ENCODE data around the gene PEX5L.
"Not testable (repeated sequence)": the region's sequence is repeated elsewhere in the genome, so short reads cannot be mapped to it uniquely, and the experiment has no call there.

The PEX5L gene

GRCh38 chr3:179801856-179802255 is 234.9 kb downstream of the PEX5L start:
- Histone ChIP-seq H3K9me3 (ENCODE audit: low read length) (no peaks in the 10 kb centered on the region), H3K27me3 (ENCODE audit: control insufficient read depth in 1 of 2, insufficient read depth in 2 of 2, low read length in 2 of 2) (no peaks in the 10 kb centered on the region), H3K4me1 (ENCODE audit: insufficient read depth, low read length) (no peaks in the 10 kb centered on the region), H3K9ac (ENCODE audit: low read length) (no peak overlapping the region), H3K36me3 (ENCODE audit: insufficient read depth, low read length) (no peaks in the 10 kb centered on the region), H3K27ac (ENCODE audit: low read depth, low read length) (no peak overlapping the region), H3K4me3 (ENCODE audit: low read depth in 1 of 2, low read length in 2 of 2) (no peak overlapping the region)

- no peak overlapping the region for H3K9ac ChIP-seq (ENCODE audit: low read length)
- no peak overlapping the region for H3K4me3 ChIP-seq (ENCODE audit: low read depth in 1 of 2, low read length in 2 of 2)
- H3K36me3 ChIP-seq (ENCODE audit: insufficient read depth, low read length), result no peaks in the 10 kb centered on the region
- H3K27me3 ChIP-seq (ENCODE audit: control insufficient read depth in 1 of 2, insufficient read depth in 2 of 2, low read length in 2 of 2), result no peaks in the 10 kb centered on the region
- no peaks in the 10 kb centered on the region for H3K4me1 ChIP-seq (ENCODE audit: insufficient read depth, low read length)
- no peaks in the 10 kb centered on the region for H3K9me3 ChIP-seq (ENCODE audit: low read length)
- no peak overlapping the region for H3K27ac ChIP-seq (ENCODE audit: low read depth, low read length)
Measured at GRCh38 chr3:179801263-179801662, 235.5 kb downstream of the PEX5L start.

GRCh38 chr3:179797192-179797591 is 239.5 kb downstream of the PEX5L start:
- H3K36me3 ChIP-seq (ENCODE audit: insufficient read depth, low read length), result no peaks in the 10 kb centered on the region
- no peak overlapping the region for H3K27ac ChIP-seq (ENCODE audit: low read depth, low read length)
- no peak overlapping the region for H3K4me3 ChIP-seq (ENCODE audit: low read depth in 1 of 2, low read length in 2 of 2)
- no peaks in the 10 kb centered on the region for H3K4me1 ChIP-seq (ENCODE audit: insufficient read depth, low read length)
- H3K9me3 ChIP-seq (ENCODE audit: low read length), result no peaks in the 10 kb centered on the region
- H3K9ac ChIP-seq (ENCODE audit: low read length), result no peak overlapping the region
- H3K27me3 ChIP-seq (ENCODE audit: control insufficient read depth in 1 of 2, insufficient read depth in 2 of 2, low read length in 2 of 2), result no peaks in the 10 kb centered on the region

- Histone ChIP-seq H3K27me3 (ENCODE audit: control insufficient read depth in 1 of 2, insufficient read depth in 2 of 2, low read length in 2 of 2) (no peaks in the 10 kb centered on the region), H3K9ac (ENCODE audit: low read length) (no peak overlapping the region), H3K36me3 (ENCODE audit: insufficient read depth, low read length) (no peaks in the 10 kb centered on the region), H3K4me1 (ENCODE audit: insufficient read depth, low read length) (no peaks in the 10 kb centered on the region), H3K9me3 (ENCODE audit: low read length) (no peaks in the 10 kb centered on the region), H3K4me3 (ENCODE audit: low read depth in 1 of 2, low read length in 2 of 2) (no peak overlapping the region), H3K27ac (ENCODE audit: low read depth, low read length) (no peak overlapping the region)
Measured at GRCh38 chr3:179796421-179796820, 240.3 kb downstream of the PEX5L start.

GRCh38 chr3:179794355-179794754 is 242.4 kb downstream of the PEX5L start:
- Histone ChIP-seq H3K4me1 (ENCODE audit: insufficient read depth, low read length) (no peaks in the 10 kb centered on the region), H3K9me3 (ENCODE audit: low read length) (no peaks in the 10 kb centered on the region), H3K36me3 (ENCODE audit: insufficient read depth, low read length) (no peaks in the 10 kb centered on the region), H3K9ac (ENCODE audit: low read length) (no peak overlapping the region), H3K27ac (ENCODE audit: low read depth, low read length) (no peak overlapping the region), H3K27me3 (ENCODE audit: control insufficient read depth in 1 of 2, insufficient read depth in 2 of 2, low read length in 2 of 2) (no peaks in the 10 kb centered on the region), H3K4me3 (ENCODE audit: low read depth in 1 of 2, low read length in 2 of 2) (no peak overlapping the region)

- Histone ChIP-seq H3K36me3 (ENCODE audit: insufficient read depth, low read length) (no peaks in the 10 kb centered on the region), H3K4me3 (ENCODE audit: low read depth in 1 of 2, low read length in 2 of 2) (no peak overlapping the region), H3K27me3 (ENCODE audit: control insufficient read depth in 1 of 2, insufficient read depth in 2 of 2, low read length in 2 of 2) (no peaks in the 10 kb centered on the region), H3K27ac (ENCODE audit: low read depth, low read length) (no peak overlapping the region), H3K4me1 (ENCODE audit: insufficient read depth, low read length) (no peaks in the 10 kb centered on the region), H3K9me3 (ENCODE audit: low read length) (no peaks in the 10 kb centered on the region), H3K9ac (ENCODE audit: low read length) (no peak overlapping the region)
Measured at GRCh38 chr3:179791793-179792192, 244.9 kb downstream of the PEX5L start.

- H3K9me3 ChIP-seq (ENCODE audit: low read length), result no peaks in the 10 kb centered on the region
- no peaks in the 10 kb centered on the region for H3K27me3 ChIP-seq (ENCODE audit: control insufficient read depth in 1 of 2, insufficient read depth in 2 of 2, low read length in 2 of 2)
- no peaks in the 10 kb centered on the region for H3K36me3 ChIP-seq (ENCODE audit: insufficient read depth, low read length)
- H3K4me1 ChIP-seq (ENCODE audit: insufficient read depth, low read length), result no peaks in the 10 kb centered on the region
- no peak overlapping the region for H3K27ac ChIP-seq (ENCODE audit: low read depth, low read length)
- H3K4me3 ChIP-seq (ENCODE audit: low read depth in 1 of 2, low read length in 2 of 2), result no peak overlapping the region
- no peak overlapping the region for H3K9ac ChIP-seq (ENCODE audit: low read length)
Measured at GRCh38 chr3:179788996-179789395, 247.7 kb downstream of the PEX5L start.

GRCh38 chr3:179782841-179783240 is 253.9 kb downstream of the PEX5L start:
- not testable (repeated sequence) for H3K4me3 ChIP-seq (ENCODE audit: low read depth in 1 of 2, low read length in 2 of 2); H3K27ac ChIP-seq (ENCODE audit: low read depth, low read length); H3K9me3 ChIP-seq (ENCODE audit: low read length); H3K9ac ChIP-seq (ENCODE audit: low read length); H3K27me3 ChIP-seq (ENCODE audit: control insufficient read depth in 1 of 2, insufficient read depth in 2 of 2, low read length in 2 of 2); H3K4me1 ChIP-seq (ENCODE audit: insufficient read depth, low read length); H3K36me3 ChIP-seq (ENCODE audit: insufficient read depth, low read length)

GRCh38 chr3:179775416-179776122 is 261.2 kb downstream of the PEX5L start:
- H3K36me3 ChIP-seq (ENCODE audit: insufficient read depth, low read length), result peaks cover 4% of the 10 kb centered on the region
- H3K9ac ChIP-seq (ENCODE audit: low read length), result no peak overlapping the region
- no peaks in the 10 kb centered on the region for H3K27me3 ChIP-seq (ENCODE audit: control insufficient read depth in 1 of 2, insufficient read depth in 2 of 2, low read length in 2 of 2)
- H3K4me3 ChIP-seq (ENCODE audit: low read depth in 1 of 2, low read length in 2 of 2), result no peak overlapping the region
- H3K9me3 ChIP-seq (ENCODE audit: low read length), result no peaks in the 10 kb centered on the region
- H3K4me1 ChIP-seq (ENCODE audit: insufficient read depth, low read length), result no peaks in the 10 kb centered on the region
- H3K27ac ChIP-seq (ENCODE audit: low read depth, low read length), result no peak overlapping the region

GRCh38 chr3:179772297-179772696 is 264.4 kb downstream of the PEX5L start:
- peaks cover 4% of the 10 kb centered on the region for H3K36me3 ChIP-seq (ENCODE audit: insufficient read depth, low read length)
- no peaks in the 10 kb centered on the region for H3K4me1 ChIP-seq (ENCODE audit: insufficient read depth, low read length)
- H3K27me3 ChIP-seq (ENCODE audit: control insufficient read depth in 1 of 2, insufficient read depth in 2 of 2, low read length in 2 of 2), result no peaks in the 10 kb centered on the region
- H3K9me3 ChIP-seq (ENCODE audit: low read length), result no peaks in the 10 kb centered on the region
- H3K4me3 ChIP-seq (ENCODE audit: low read depth in 1 of 2, low read length in 2 of 2), result no peak overlapping the region
- no peak overlapping the region for H3K27ac ChIP-seq (ENCODE audit: low read depth, low read length)
- no peak overlapping the region for H3K9ac ChIP-seq (ENCODE audit: low read length)

- Histone ChIP-seq H3K9ac (ENCODE audit: low read length) (no peak overlapping the region), H3K9me3 (ENCODE audit: low read length) (no peaks in the 10 kb centered on the region), H3K4me3 (ENCODE audit: low read depth in 1 of 2, low read length in 2 of 2) (no peak overlapping the region), H3K36me3 (ENCODE audit: insufficient read depth, low read length) (peaks cover 7% of the 10 kb centered on the region), H3K27ac (ENCODE audit: low read depth, low read length) (no peak overlapping the region), H3K27me3 (ENCODE audit: control insufficient read depth in 1 of 2, insufficient read depth in 2 of 2, low read length in 2 of 2) (no peaks in the 10 kb centered on the region), H3K4me1 (ENCODE audit: insufficient read depth, low read length) (no peaks in the 10 kb centered on the region)
Measured at GRCh38 chr3:179771797-179772196, 264.9 kb downstream of the PEX5L start.
